OCI-LY7 (cell line): Measurements from ENCODE around the gene CTSZ. TPM values are rescaled to one million over a fixed set of nuclear protein-coding genes. Genes with fewer than 3 reads are reported as not detected.

Experiments used
- BruUV-seq: library from RNA; stranded (reverse); fragments of 400-500 nt; replicated peaks from 2 replicates; lab custom pipeline; 2021; lab: Mats Ljungman, UMichigan
- CTCF ChIA-PET: fragments of 300-600 bp; sonication (Branson Sonifier 250); formaldehyde crosslinking; loops from one replicate; lab custom pipeline; 2022; ENCODE audit warnings: antibody characterized with exemption; ENCODE audit not compliant: unreplicated experiment; lab: Charles Lee
- POLR2A ChIA-PET: fragments of 300-600 bp; sonication (Branson Sonifier 250); formaldehyde crosslinking; loops from one replicate; lab custom pipeline; 2022; ENCODE audit warnings: antibody characterized with exemption; lab: Charles Lee
- DNase-seq: peaks from one replicate; pipeline ENCODE4 v3.0.0-alpha.2; 2015; ENCODE audit warnings: low spot score
- H2AFZ ChIP-seq: fragments of 200-600 bp; sonication (generic), shearing (Covaris generic); 2 replicates; pipeline ENCODE4 v1.6.1; 2014; ENCODE audit warnings: mild to moderate bottlenecking, antibody characterized with exemption, low read length, moderate library complexity
- H3K27ac ChIP-seq: fragments of 200-600 bp; sonication (generic); 2 replicates; pipeline ENCODE4 v1.5.1; 2014; ENCODE audit warnings: mixed run types, low read depth, mild to moderate bottlenecking, moderate library complexity, low read length, inconsistent platforms; ENCODE audit not compliant: poor library complexity, severe bottlenecking
- H3K36me3 ChIP-seq: fragments of 200-600 bp; sonication (generic); 2 replicates; pipeline ENCODE4 v1.6.1; 2014; ENCODE audit warnings: mild to moderate bottlenecking, antibody characterized with exemption, low read length, moderate library complexity, mixed read lengths; ENCODE audit not compliant: insufficient read depth
- H3K4me1 ChIP-seq: fragments of 200-600 bp; sonication (generic); 2 replicates; pipeline ENCODE4 v1.5.1; 2014; ENCODE audit warnings: mild to moderate bottlenecking, low read length; ENCODE audit not compliant: insufficient read depth, poor library complexity, severe bottlenecking
- H3K4me2 ChIP-seq: fragments of 200-600 bp; sonication (generic); 2 replicates; pipeline ENCODE4 v1.6.1; 2014; ENCODE audit warnings: mild to moderate bottlenecking, low read length
- H3K4me3 ChIP-seq: fragments of 200-600 bp; sonication (generic); 2 replicates; pipeline ENCODE4 v1.5.1; 2014; ENCODE audit warnings: mild to moderate bottlenecking, low read depth, low read length; ENCODE audit not compliant: poor library complexity, severe bottlenecking
- H3K79me2 ChIP-seq: fragments of 200-600 bp; sonication (generic); 2 replicates; pipeline ENCODE4 v1.6.1; 2016; ENCODE audit warnings: low read depth, mild to moderate bottlenecking, low read length, moderate library complexity, mixed read lengths; ENCODE audit not compliant: insufficient read depth
- H3K9me2 ChIP-seq: fragments of 200-600 bp; sonication (generic); 2 replicates; pipeline ENCODE4 v1.6.1; 2016; ENCODE audit warnings: mild to moderate bottlenecking, low read length, mixed read lengths; ENCODE audit not compliant: insufficient read depth
- H3K9me3 ChIP-seq: fragments of 200-600 bp; sonication (generic); 2 replicates; pipeline ENCODE4 v1.6.1; 2014; ENCODE audit warnings: mild to moderate bottlenecking, mixed run types, low read length, mixed read lengths
- H4K20me1 ChIP-seq: fragments of 200-600 bp; sonication (generic); 2 replicates; pipeline ENCODE4 v1.6.1; 2014; ENCODE audit warnings: mild to moderate bottlenecking, antibody characterized with exemption, low read length, moderate library complexity, mixed read lengths; ENCODE audit not compliant: insufficient read depth
- EZH2phosphoT487 ChIP-seq: fragments of 200-600 bp; sonication (generic); IDR thresholded peaks from 2 replicates; pipeline ENCODE4 v1.6.1; 2018; ENCODE audit warnings: low read depth, borderline replicate concordance, mild to moderate bottlenecking, mixed run types, antibody characterized with exemption, low read length, moderate library complexity, mixed read lengths
- intact Hi-C: fragments of 100-400 bp; cut with micrococcal nuclease; formaldehyde crosslinking; loops from one replicate; pipeline ENCODE4 v1.10.0; 2022; ENCODE audit not compliant: unreplicated experiment
- total RNA-seq, 2 experiments: library from RNA; depleted of rRNA in 1 of 2; stranded (reverse); fragments of >200 nt in 1 of 2; shearing (Covaris generic) in 1 of 2; gene quantifications; 2 replicates each; pipeline ENCODE4 v1.2.3, GENCODE V29; 2014 to 2022
- TF ChIP-seq, protein P1 (sequence below): fragments of 200-600 bp; sonication (generic); conservative IDR thresholded peaks from 2 replicates; pipeline ENCODE4 v1.5.1; 2014; ENCODE audit warnings: mild to moderate bottlenecking, antibody characterized with exemption, low read length, moderate library complexity, mixed read lengths

CTSZ gene
- total RNA-seq, 2 experiments from 2014 or later = 50.5 to 114 TPM

DNA sequence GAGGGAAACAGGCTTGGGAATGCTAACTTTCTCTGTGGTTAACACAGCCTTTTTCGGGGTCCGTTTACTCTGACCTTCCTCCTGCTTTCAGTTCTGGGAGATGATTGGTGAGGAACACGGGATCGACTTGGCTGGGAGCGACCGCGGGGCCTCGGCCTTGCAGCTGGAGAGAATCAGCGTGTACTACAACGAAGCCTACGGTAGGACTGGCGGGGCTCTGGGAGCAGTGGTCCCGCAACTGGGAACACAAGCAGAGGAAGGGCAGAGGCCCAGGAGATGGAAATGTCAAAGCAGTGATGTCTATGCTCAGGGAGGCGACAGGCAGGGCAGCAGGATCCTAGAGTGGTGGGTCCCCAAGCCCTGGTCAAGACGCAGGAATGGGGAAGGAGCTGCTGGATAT is 15.7 kb upstream of the CTSZ start:
- H3K36me3 ChIP-seq = peaks cover 57% of the 10 kb centered on the region
- peaks cover 23% of the 10 kb centered on the region; the same call in 1 of the 2 replicates for H3K79me2 ChIP-seq
- CTCF ChIA-PET = no interaction called here
- H3K4me1 ChIP-seq = no peaks in the 10 kb centered on the region
- no peak overlapping the region for H3K4me2 ChIP-seq
- no peak overlapping the region for H3K27ac ChIP-seq
- intact Hi-C loops = no loop called here
- POLR2A ChIA-PET = interaction anchor here (1.6 kb wide), 1 partner anchor 14 kb away, joined by 8 read pairs; no protein-coding TSS in a partner anchor
- no peak for TF ChIP-seq EZH2phosphoT487
- H3K9me2 ChIP-seq = no peaks in the 10 kb centered on the region
- peaks cover 13% of the 10 kb centered on the region for H4K20me1 ChIP-seq
- BruUV-seq = no TSS peak
- no peak overlapping the region for H3K4me3 ChIP-seq
- no peaks in the 10 kb centered on the region for H3K9me3 ChIP-seq
- DNase-seq = no peak
- no peak overlapping the region for H2AFZ ChIP-seq

DNA sequence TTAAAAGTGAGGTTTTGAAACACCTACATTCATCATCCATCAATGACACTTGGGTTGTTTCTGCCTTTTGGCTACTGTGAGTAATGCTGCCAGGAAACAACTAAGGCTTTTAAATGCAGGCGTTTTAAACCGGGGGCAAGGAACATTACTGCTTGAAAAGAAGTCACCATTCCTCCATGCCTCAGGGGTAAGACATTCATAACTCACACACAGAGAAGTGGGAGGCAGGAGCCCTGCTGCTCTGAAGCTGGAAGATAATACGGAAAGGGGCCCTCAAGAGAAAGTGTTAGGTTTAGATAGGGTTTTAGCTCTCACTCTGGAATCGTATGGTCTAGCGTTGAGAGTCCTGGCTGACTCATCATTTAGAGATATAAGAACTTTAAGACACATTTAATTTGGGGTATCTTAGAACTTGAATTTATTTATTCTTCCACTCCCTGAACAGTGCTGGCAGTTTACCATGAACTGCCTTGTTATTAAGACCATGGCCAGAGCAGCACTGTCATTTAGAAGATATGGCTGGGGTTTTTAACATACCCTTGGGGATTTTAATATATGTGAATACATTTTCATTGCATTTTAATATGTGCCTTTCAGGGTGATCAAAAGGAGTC is 14.0 kb upstream of the CTSZ start:
- Histone ChIP-seq H2AFZ (no peak overlapping the region), H3K36me3 (peaks cover 40% of the 10 kb centered on the region), H3K4me3 (no peak overlapping the region), H3K4me2 (no peak overlapping the region), H3K9me3 (no peaks in the 10 kb centered on the region), H3K79me2 (peaks cover 7% of the 10 kb centered on the region; the same call in 1 of the 2 replicates), H3K9me2 (no peaks in the 10 kb centered on the region), H3K4me1 (peaks cover 14% of the 10 kb centered on the region), H3K27ac (no peak overlapping the region), H4K20me1 (no peaks in the 10 kb centered on the region)
- no TSS peak for BruUV-seq
- CTCF ChIA-PET = no interaction called here
- DNase-seq = no peak
- intact Hi-C loops = no loop called here
- no peak for TF ChIP-seq EZH2phosphoT487
- TF ChIP-seq, protein P1, sequence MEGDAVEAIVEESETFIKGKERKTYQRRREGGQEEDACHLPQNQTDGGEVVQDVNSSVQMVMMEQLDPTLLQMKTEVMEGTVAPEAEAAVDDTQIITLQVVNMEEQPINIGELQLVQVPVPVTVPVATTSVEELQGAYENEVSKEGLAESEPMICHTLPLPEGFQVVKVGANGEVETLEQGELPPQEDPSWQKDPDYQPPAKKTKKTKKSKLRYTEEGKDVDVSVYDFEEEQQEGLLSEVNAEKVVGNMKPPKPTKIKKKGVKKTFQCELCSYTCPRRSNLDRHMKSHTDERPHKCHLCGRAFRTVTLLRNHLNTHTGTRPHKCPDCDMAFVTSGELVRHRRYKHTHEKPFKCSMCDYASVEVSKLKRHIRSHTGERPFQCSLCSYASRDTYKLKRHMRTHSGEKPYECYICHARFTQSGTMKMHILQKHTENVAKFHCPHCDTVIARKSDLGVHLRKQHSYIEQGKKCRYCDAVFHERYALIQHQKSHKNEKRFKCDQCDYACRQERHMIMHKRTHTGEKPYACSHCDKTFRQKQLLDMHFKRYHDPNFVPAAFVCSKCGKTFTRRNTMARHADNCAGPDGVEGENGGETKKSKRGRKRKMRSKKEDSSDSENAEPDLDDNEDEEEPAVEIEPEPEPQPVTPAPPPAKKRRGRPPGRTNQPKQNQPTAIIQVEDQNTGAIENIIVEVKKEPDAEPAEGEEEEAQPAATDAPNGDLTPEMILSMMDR = no peak
- POLR2A ChIA-PET = interaction anchor here (1.6 kb wide), 1 partner anchor 12 kb away, joined by 8 read pairs; no protein-coding TSS in a partner anchor

DNA sequence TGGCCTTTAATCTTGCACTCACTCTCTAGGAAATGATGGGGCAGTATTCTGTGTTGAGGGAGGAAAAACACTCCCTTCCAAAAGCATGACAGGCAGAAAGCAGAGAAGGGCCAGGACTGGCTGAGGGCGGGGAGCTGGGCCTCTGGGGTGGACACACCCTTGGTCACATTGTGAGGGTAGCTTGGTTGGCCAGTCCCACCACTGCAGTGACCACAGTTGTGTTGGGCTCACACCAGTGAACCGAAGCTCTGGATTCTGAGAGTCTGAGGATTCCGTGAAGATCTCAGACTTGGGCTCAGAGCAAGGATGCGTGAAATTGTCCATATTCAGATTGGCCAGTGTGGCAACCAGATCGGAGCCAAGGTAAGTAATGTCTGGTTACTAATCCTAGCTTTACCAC is 12.2 kb upstream of the CTSZ start, which contains the start of gene TUBB1:
TUBB1 (plus strand) TSS at position 213 of the 400 bp plus-strand sequence; CDS start at position 307, 94 bp downstream.
- BruUV-seq = no TSS peak
- no peak within 1 kb of the TSS for H3K27ac ChIP-seq
- H3K9me2 ChIP-seq = no peaks in the 10 kb centered on the region
- H3K4me2 ChIP-seq = no peak within 1 kb of the TSS
- H3K4me3 ChIP-seq = no peak within 1 kb of the TSS
- H3K79me2 ChIP-seq = no peaks in the 10 kb centered on the region
- ChIA-PET CTCF (interaction anchor here (1.0 kb wide), 1 partner anchor 11 kb away, joined by 3 read pairs; no protein-coding TSS in a partner anchor), POLR2A (interaction anchor here (1.0 kb wide), 1 partner anchor 13 kb away, joined by 8 read pairs; the partner anchor contains the start of gene ATP5F1E)
- no peak for DNase-seq
- H3K4me1 ChIP-seq = peaks cover 17% of the 10 kb centered on the region
- H4K20me1 ChIP-seq = no peaks in the 10 kb centered on the region
- intact Hi-C loops = no loop called here
- no peaks in the 10 kb centered on the region for H3K9me3 ChIP-seq
- H3K36me3 ChIP-seq = peaks cover 21% of the 10 kb centered on the region
- H2AFZ ChIP-seq = no peak within 1 kb of the TSS
- no peak for TF ChIP-seq EZH2phosphoT487
- TF ChIP-seq, protein P1 = no peak
